Measurements from ENCODE around the gene RAPH1. TPM values are rescaled to one million over a fixed set of nuclear protein-coding genes. Genes with fewer than 3 reads are reported as not detected.

RAPH1 gene
- total and polyA plus RNA-seq, 2 experiments from 2014 or later, result 38.8 to 83.9 TPM

DNA sequence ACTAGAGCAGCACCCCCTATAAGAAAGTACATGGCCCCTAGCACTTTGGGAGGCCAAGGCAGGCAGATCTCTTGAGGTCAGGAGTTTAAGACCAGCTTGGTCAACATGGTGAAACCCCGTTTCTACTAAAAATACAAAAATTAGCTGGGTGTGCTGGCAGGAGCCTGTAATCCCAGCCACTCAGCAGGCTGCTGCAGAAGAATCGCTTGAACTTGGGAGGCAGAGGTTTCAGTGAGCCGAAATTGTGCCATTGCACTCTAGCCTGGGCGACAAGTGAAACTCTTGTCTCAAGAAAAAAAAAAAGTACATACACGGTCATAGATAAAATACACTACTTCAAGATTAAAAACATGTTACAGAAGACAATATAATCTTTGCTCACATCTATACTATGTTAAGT, 63.8 kb downstream of the RAPH1 start:
- H2AFZ ChIP-seq, result no peak overlapping the region
- TF ChIP-seq EZH2phosphoT487 (IDR thresholded peaks at IDR 0.05; ENCODE audit: insufficient read depth, low read depth) (no peak), EZH2 (IDR thresholded peaks at IDR 0.05; ENCODE audit: insufficient read depth, poor library complexity, severe bottlenecking) (no peak)
- no peaks in the 10 kb centered on the region; the same call in 1 of the 2 replicates for H4K20me1 ChIP-seq (ENCODE audit: insufficient read depth)
- H3K9me3 ChIP-seq (ENCODE audit: low read depth), result no peaks in the 10 kb centered on the region
- no peak overlapping the region for H3K4me2 ChIP-seq (ENCODE audit: unreplicated experiment)
- no peaks in the 10 kb centered on the region for H3K27me3 ChIP-seq (replicated peaks; ENCODE audit: insufficient read depth)
- H3K9ac ChIP-seq, result no peak overlapping the region
- in situ Hi-C loops (cut with MboI), result no loop called here
- peaks cover 90% of the 10 kb centered on the region for H3K36me3 ChIP-seq (ENCODE audit: low read depth)
- H3F3A ChIP-seq (ENCODE audit: insufficient read depth), result peaks cover 78% of the 10 kb centered on the region
- peaks cover 17% of the 10 kb centered on the region for H3K4me1 ChIP-seq (ENCODE audit: insufficient read depth)
- no peak overlapping the region for H3K4me3 ChIP-seq
- H3K9me2 ChIP-seq (ENCODE audit: insufficient read depth), result no peaks in the 10 kb centered on the region
- H3K27ac ChIP-seq, result no peak overlapping the region
- DNase-seq, result no peak
- 85 to 90% methylated on average over 5 of the region's 5 CpGs for WGBS, 2 experiments (ENCODE audit: low coverage in 1 of 2, low lambda C conversion rate in 2 of 2, missing lambda C conversion rate in 2 of 2)
- H3K79me2 ChIP-seq (ENCODE audit: insufficient read depth), result peaks cover 100% of the 10 kb centered on the region

DNA sequence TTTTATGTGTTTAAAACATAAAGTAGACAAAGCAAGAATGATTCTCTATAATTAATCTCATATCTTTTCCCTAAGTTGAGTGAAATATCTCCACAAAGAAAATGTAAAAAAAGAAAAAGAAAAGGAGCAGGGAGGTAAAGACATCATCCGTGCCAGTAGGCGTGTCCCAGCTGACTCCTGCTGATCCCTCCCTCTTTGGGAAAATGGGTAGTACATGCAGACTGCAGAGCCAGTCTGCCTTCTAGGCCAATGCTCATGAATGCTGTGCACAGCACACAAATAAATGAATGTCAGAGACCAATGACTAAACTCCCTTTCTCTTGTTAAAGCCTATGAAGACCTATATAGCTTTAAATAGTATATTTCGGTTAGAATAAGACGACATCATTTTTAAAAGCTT, 64.7 kb downstream of the RAPH1 start:
- WGBS, 2 experiments (ENCODE audit: low coverage in 1 of 2, low lambda C conversion rate in 2 of 2, missing lambda C conversion rate in 2 of 2), result 87 to 92% methylated on average over 4 of the region's 4 CpGs

DNA sequence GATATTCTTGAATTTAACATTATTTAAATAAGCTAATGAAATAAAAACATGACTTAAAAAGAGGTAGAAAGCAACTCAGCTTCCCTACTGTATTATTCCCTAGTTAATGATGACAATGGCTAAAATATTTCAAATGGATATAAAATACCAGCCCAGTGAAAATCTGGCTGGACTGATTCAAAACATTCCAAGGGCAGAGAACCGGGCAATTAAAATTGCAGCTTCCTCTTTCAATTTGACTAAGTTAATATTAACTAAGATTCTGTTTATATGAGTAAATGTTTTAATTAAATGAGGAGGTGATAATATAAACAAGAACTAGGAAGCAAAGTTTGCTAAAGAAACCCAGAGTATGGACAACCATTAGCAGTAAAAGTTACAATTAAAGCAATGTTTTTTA, 65.6 kb downstream of the RAPH1 start:
- Histone ChIP-seq H3K36me3 (ENCODE audit: low read depth) (peaks cover 94% of the 10 kb centered on the region), H3K9ac (peak overlapping the region; percentile 2; the same call in 1 of the 2 replicates), H3K9me3 (ENCODE audit: low read depth) (no peaks in the 10 kb centered on the region), H3K9me2 (ENCODE audit: insufficient read depth) (no peaks in the 10 kb centered on the region), H3K27me3 (replicated peaks; ENCODE audit: insufficient read depth) (no peaks in the 10 kb centered on the region), H4K20me1 (ENCODE audit: insufficient read depth) (no peaks in the 10 kb centered on the region; the same call in 1 of the 2 replicates), H3K4me2 (ENCODE audit: unreplicated experiment) (no peak overlapping the region), H3K27ac (peak overlapping the region; percentile 21), H3K79me2 (ENCODE audit: insufficient read depth) (peaks cover 100% of the 10 kb centered on the region), H3F3A (ENCODE audit: insufficient read depth) (peaks cover 80% of the 10 kb centered on the region), H3K4me3 (no peak overlapping the region), H2AFZ (no peak overlapping the region), H3K4me1 (ENCODE audit: insufficient read depth) (peaks cover 20% of the 10 kb centered on the region)
- no peak for DNase-seq
- in situ Hi-C loops (cut with MboI), result no loop called here
- no peak for TF ChIP-seq EZH2 (IDR thresholded peaks at IDR 0.05; ENCODE audit: insufficient read depth, poor library complexity, severe bottlenecking)
- TF ChIP-seq EZH2phosphoT487 (IDR thresholded peaks at IDR 0.05; ENCODE audit: insufficient read depth, low read depth), result no peak
- WGBS, 2 experiments (ENCODE audit: low coverage in 1 of 2, low lambda C conversion rate in 2 of 2, missing lambda C conversion rate in 2 of 2), result 11 to 23% methylated on average over 1 of the region's 1 CpG

More for the DNA sequence above, 64.7 kb downstream of the RAPH1 start:
- Histone ChIP-seq H3K4me3 (no peak overlapping the region), H2AFZ (no peak overlapping the region), H3K4me2 (ENCODE audit: unreplicated experiment) (no peak overlapping the region), H3K9me2 (ENCODE audit: insufficient read depth) (no peaks in the 10 kb centered on the region), H4K20me1 (ENCODE audit: insufficient read depth) (no peaks in the 10 kb centered on the region; the same call in 1 of the 2 replicates), H3K79me2 (ENCODE audit: insufficient read depth) (peaks cover 100% of the 10 kb centered on the region), H3K27me3 (replicated peaks; ENCODE audit: insufficient read depth) (no peaks in the 10 kb centered on the region), H3K9me3 (ENCODE audit: low read depth) (no peaks in the 10 kb centered on the region), H3K4me1 (ENCODE audit: insufficient read depth) (peaks cover 17% of the 10 kb centered on the region), H3K36me3 (ENCODE audit: low read depth) (peaks cover 91% of the 10 kb centered on the region), H3K9ac (peak overlapping the region; percentile 2; the same call in 1 of the 2 replicates), H3F3A (ENCODE audit: insufficient read depth) (peaks cover 79% of the 10 kb centered on the region), H3K27ac (peak overlapping the region; percentile 21; the same call in 1 of the 2 replicates)
- TF ChIP-seq EZH2 (IDR thresholded peaks at IDR 0.05; ENCODE audit: insufficient read depth, poor library complexity, severe bottlenecking) (no peak), EZH2phosphoT487 (IDR thresholded peaks at IDR 0.05; ENCODE audit: insufficient read depth, low read depth) (no peak)
- DNase-seq, result peak; percentile 52
- in situ Hi-C loops (cut with MboI), result no loop called here

DNA sequence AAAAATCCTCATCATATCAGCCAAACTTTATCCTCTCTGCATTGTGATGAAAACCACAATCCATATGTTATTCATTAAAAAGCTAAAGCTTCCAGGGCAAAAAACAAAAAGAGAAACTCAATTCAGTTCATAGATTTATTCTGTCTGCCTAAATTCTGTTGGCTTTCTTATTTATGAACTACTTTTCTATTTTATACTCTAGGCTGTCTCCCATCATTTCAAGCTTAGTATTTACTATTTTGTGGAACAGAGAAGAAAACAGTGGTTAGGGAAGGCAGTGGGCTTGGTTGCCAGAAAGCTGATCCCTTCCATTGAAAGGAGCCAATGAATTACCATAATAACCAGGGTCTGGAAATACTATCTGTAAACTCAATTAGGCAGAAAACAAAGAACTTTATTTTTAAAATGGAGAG, 71.8 kb downstream of the RAPH1 start:
- no peaks in the 10 kb centered on the region for H4K20me1 ChIP-seq (ENCODE audit: insufficient read depth)
- TF ChIP-seq EZH2 (IDR thresholded peaks at IDR 0.05; ENCODE audit: insufficient read depth, poor library complexity, severe bottlenecking), result no peak
- TF ChIP-seq EZH2phosphoT487 (IDR thresholded peaks at IDR 0.05; ENCODE audit: insufficient read depth, low read depth), result no peak
- in situ Hi-C loops (cut with MboI), result no loop called here
- no peaks in the 10 kb centered on the region for H3K27me3 ChIP-seq (replicated peaks; ENCODE audit: insufficient read depth)
- H3K9me3 ChIP-seq (ENCODE audit: low read depth), result no peaks in the 10 kb centered on the region
- H2AFZ ChIP-seq, result no peak overlapping the region
- H3K79me2 ChIP-seq (ENCODE audit: insufficient read depth), result peaks cover 97% of the 10 kb centered on the region
- H3K9ac ChIP-seq, result peak overlapping the region; percentile 48
- peaks cover 72% of the 10 kb centered on the region for H3F3A ChIP-seq (ENCODE audit: insufficient read depth)
- peak overlapping the region; percentile 25; the same call in 1 of the 2 replicates for H3K4me3 ChIP-seq
- peak overlapping the region; percentile 58 for H3K4me2 ChIP-seq (ENCODE audit: unreplicated experiment)
- peak; percentile 50 for DNase-seq
- H3K36me3 ChIP-seq (ENCODE audit: low read depth), result peaks cover 86% of the 10 kb centered on the region
- peaks cover 36% of the 10 kb centered on the region for H3K4me1 ChIP-seq (ENCODE audit: insufficient read depth)
- H3K27ac ChIP-seq, result peak overlapping the region; percentile 54
- H3K9me2 ChIP-seq (ENCODE audit: insufficient read depth), result no peaks in the 10 kb centered on the region

DNA sequence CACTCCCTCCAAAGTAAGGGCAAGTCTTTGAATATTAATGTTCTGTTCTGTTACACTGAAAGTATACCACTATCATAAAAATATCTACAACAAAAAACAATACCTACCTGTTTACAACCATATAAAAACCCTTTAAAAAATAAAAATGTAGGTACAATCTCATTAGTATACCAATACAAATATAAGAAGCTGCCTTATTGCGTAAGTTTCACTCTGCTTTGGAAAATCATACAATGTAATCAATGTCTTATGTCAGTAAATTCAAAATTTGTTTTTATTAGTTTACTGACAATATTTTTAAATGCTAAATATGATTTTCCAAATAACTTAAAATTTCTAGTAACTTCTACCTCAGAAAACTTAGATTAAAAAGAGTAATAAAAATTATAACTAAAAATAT, 72.8 kb downstream of the RAPH1 start:
- 86 to 96% methylated on average over 1 of the region's 1 CpG for WGBS, 2 experiments (ENCODE audit: low coverage in 1 of 2, low lambda C conversion rate in 2 of 2, missing lambda C conversion rate in 2 of 2)
- in situ Hi-C loops (cut with MboI), result no loop called here
- H3K9me2 ChIP-seq (ENCODE audit: insufficient read depth), result no peaks in the 10 kb centered on the region
- H3F3A ChIP-seq (ENCODE audit: insufficient read depth), result peaks cover 77% of the 10 kb centered on the region
- H3K4me2 ChIP-seq (ENCODE audit: unreplicated experiment), result peak overlapping the region; percentile 58
- TF ChIP-seq EZH2phosphoT487 (IDR thresholded peaks at IDR 0.05; ENCODE audit: insufficient read depth, low read depth) (no peak), EZH2 (IDR thresholded peaks at IDR 0.05; ENCODE audit: insufficient read depth, poor library complexity, severe bottlenecking) (no peak)
- no peaks in the 10 kb centered on the region for H3K27me3 ChIP-seq (replicated peaks; ENCODE audit: insufficient read depth)
- H2AFZ ChIP-seq, result no peak overlapping the region
- no peak for DNase-seq
- H3K4me1 ChIP-seq (ENCODE audit: insufficient read depth), result peaks cover 36% of the 10 kb centered on the region
- H3K79me2 ChIP-seq (ENCODE audit: insufficient read depth), result peaks cover 97% of the 10 kb centered on the region
- H3K36me3 ChIP-seq (ENCODE audit: low read depth), result peaks cover 88% of the 10 kb centered on the region
- H4K20me1 ChIP-seq (ENCODE audit: insufficient read depth), result no peaks in the 10 kb centered on the region
- H3K4me3 ChIP-seq, result no peak overlapping the region
- H3K9me3 ChIP-seq (ENCODE audit: low read depth), result no peaks in the 10 kb centered on the region
- peak overlapping the region; percentile 54 for H3K27ac ChIP-seq
- peak overlapping the region; percentile 24 for H3K9ac ChIP-seq

Data from GM23248 (cell line).